HepG2 (cell line): ENCODE results near the gene ACOXL. TPM values are rescaled to one million over a fixed set of nuclear protein-coding genes. Genes with fewer than 3 reads are reported as not detected.

Experiments
- ATAC-seq: fragments of 200-7000 bp; cut with Tn5 transposase; 3 replicates; pipeline ENCODE4 v1.9.1; 2020; ENCODE audit warnings: mild to moderate bottlenecking, moderate library complexity
- BruUV-seq: library from RNA; stranded (reverse); fragments of 400-500 nt; replicated peaks from 2 replicates; lab custom pipeline; 2021; lab: Mats Ljungman, UMichigan
- CTCF ChIA-PET: fragments of 300-600 bp; formaldehyde crosslinking; extraction: SDS; loops from one replicate; lab custom pipeline; 2021; ENCODE audit warnings: low total read pairs, inconsistent platforms, low intra/inter-chr PET ratio; lab: Yijun Ruan, JAX
- POLR2A ChIA-PET: fragments of 350-600 bp; sonication (Branson Sonifier 250); formaldehyde crosslinking; loops from one replicate; lab custom pipeline; 2020; ENCODE audit warnings: antibody characterized with exemption, inconsistent platforms; lab: Yijun Ruan, JAX
- DNase-seq: peaks from one replicate; pipeline ENCODE4 v3.0.0-alpha.2; 2015; ENCODE audit warnings: low spot score
- FAIRE-seq: peaks from 3 replicates; lab custom pipeline; 2011; peaks lifted over from hg19 to GRCh38; lab: Jason Lieb, UNC
- H2AFZ ChIP-seq: one replicate; pipeline ENCODE4 v1.6.1; 2011; ENCODE audit warnings: low read length, inconsistent platforms
- H3K27ac ChIP-seq: fragments of 300-600 bp; 3 replicates; pipeline ENCODE4 v1.8.0; 2011; ENCODE audit warnings: mixed run types, mild to moderate bottlenecking, mixed read lengths, low read length, inconsistent platforms; ENCODE audit not compliant: insufficient read depth; ENCODE audit errors: extremely low read length
- H3K27me3 ChIP-seq, 2 experiments: fragments of 200-600 bp in 1 of 2; 2 replicates in 1 of 2; 3 replicates in 1 of 2; pipeline versions ENCODE4 v1.6.0 to v1.8.0; 2011; ENCODE audit warnings: low read length in 2 of 2, mild to moderate bottlenecking in 2 of 2, moderate library complexity in 2 of 2, inconsistent platforms in 1 of 2; ENCODE audit not compliant: insufficient read depth in 2 of 2, control insufficient read depth in 1 of 2
- H3K36me3 ChIP-seq, 2 experiments: fragments of 200-600 bp in 1 of 2; replicated peaks in 1 of 2; 2 replicates in 1 of 2; 3 replicates in 1 of 2; pipeline versions ENCODE4 v1.5.1 to v1.8.0; 2011; ENCODE audit warnings: low read length in 2 of 2, inconsistent platforms in 1 of 2; ENCODE audit not compliant: insufficient read depth in 2 of 2, control insufficient read depth in 1 of 2
- H3K4me1 ChIP-seq: 2 replicates; pipeline ENCODE4 v1.5.1; 2012; ENCODE audit warnings: low read length, inconsistent platforms; ENCODE audit not compliant: insufficient read depth
- H3K4me2 ChIP-seq: 2 replicates; pipeline ENCODE4 v1.6.0; 2011; ENCODE audit warnings: low read depth, low read length, inconsistent platforms
- H3K4me3 ChIP-seq, 3 experiments: fragments of 200-600 bp in 1 of 3; sonication (generic), shearing (Covaris generic) in 1 of 3; replicated peaks in 1 of 3; 2 replicates each; pipeline ENCODE4 v1.5.1; 2011 to 2016; ENCODE audit warnings: low read length in 3 of 3, inconsistent platforms in 2 of 3, low read depth in 2 of 3, mild to moderate bottlenecking in 2 of 3, control low read depth in 1 of 3, mixed read lengths in 1 of 3; ENCODE audit not compliant: insufficient read depth in 1 of 3
- H3K79me2 ChIP-seq: one replicate; pipeline ENCODE4 v1.6.1; 2011; ENCODE audit warnings: low read length, inconsistent platforms; ENCODE audit not compliant: insufficient read depth
- H3K9ac ChIP-seq: 2 replicates; pipeline ENCODE4 v1.6.0; 2011; ENCODE audit warnings: mild to moderate bottlenecking, low read depth, low read length, inconsistent platforms; ENCODE audit not compliant: insufficient read depth
- H3K9me3 ChIP-seq: 2 replicates; pipeline ENCODE4 v1.5.1; 2012; ENCODE audit warnings: mild to moderate bottlenecking, low read length
- H4K20me1 ChIP-seq: 2 replicates; pipeline ENCODE4 v1.6.0; 2011; ENCODE audit warnings: inconsistent platforms, mild to moderate bottlenecking, low read length, moderate library complexity; ENCODE audit not compliant: insufficient read depth
- FLYWCH1 ChIP-seq: sonication (generic); formaldehyde crosslinking; IDR thresholded peaks from 2 replicates; pipeline ENCODE4 v1.8.1; 2023; ENCODE audit warnings: mild to moderate bottlenecking, missing genetic modification reagents
- FOXP4 ChIP-seq: sonication (generic); formaldehyde crosslinking; IDR thresholded peaks from 2 replicates; pipeline ENCODE4 v1.4.0; 2020; ENCODE audit warnings: missing genetic modification reagents
- JARID2 ChIP-seq: sonication (generic); formaldehyde crosslinking; IDR thresholded peaks from 2 replicates; pipeline ENCODE4 v1.8.1; 2023; ENCODE audit warnings: missing genetic modification reagents, inconsistent platforms; ENCODE audit not compliant: insufficient replicate concordance
- MBD4 ChIP-seq: IDR thresholded peaks from 2 replicates; pipeline ENCODE4 v1.6.1; 2012; ENCODE audit warnings: low read length, inconsistent platforms, borderline replicate concordance
- MNT ChIP-seq: fragments of 450-650 bp; IDR thresholded peaks from 2 replicates; pipeline ENCODE4 v1.6.1; 2016
- ZFAT ChIP-seq: sonication (generic); formaldehyde crosslinking; conservative IDR thresholded peaks from 2 replicates; pipeline ENCODE4 v1.8.1; 2023; ENCODE audit warnings: missing genetic modification reagents, inconsistent platforms
- ZNF12 ChIP-seq: sonication (generic); formaldehyde crosslinking; IDR thresholded peaks from 2 replicates; pipeline ENCODE4 v1.5.0; 2020; ENCODE audit warnings: missing genetic modification reagents
- ZNF33B ChIP-seq: sonication (generic); formaldehyde crosslinking; IDR thresholded peaks from 2 replicates; pipeline ENCODE4 v1.5.1; 2020; ENCODE audit warnings: mild to moderate bottlenecking, missing genetic modification reagents
- ZNF460 ChIP-seq: sonication (generic); formaldehyde crosslinking; IDR thresholded peaks from 2 replicates; pipeline ENCODE4 v1.5.1; 2020; ENCODE audit warnings: missing genetic modification reagents, mild to moderate bottlenecking, borderline replicate concordance
- WGBS: methylation state at CpG from one replicate; pipeline ENCODE4 v1.1.6; 2017; ENCODE audit warnings: low lambda C conversion rate; 5-methylcytosine and 5-hydroxymethylcytosine counted together
- in situ Hi-C: cut with HindIII; loops from 2 replicates; pipeline ENCODE4 v1.10.0; 2017; ENCODE audit warnings: low pct_unique_long_range_greater_than_20kb; ENCODE audit not compliant: extremely low pct_ligation_motif_present
- intact Hi-C: fragments of 100-400 bp; cut with micrococcal nuclease; formaldehyde crosslinking; loops from one replicate; pipeline ENCODE4 v1.10.0; 2022; ENCODE audit not compliant: unreplicated experiment
- polyA plus RNA-seq, 8 experiments: library from polyadenylated mRNA; depleted of rRNA in 3 of 8; stranded (reverse) in 7 of 8; unstranded in 1 of 8; fragments of >200 nt; fragmentation: Illumina TruSeq in 4 of 8; extraction: Trizol in 4 of 8; gene quantifications; 2 replicates each; pipeline versions ENCODE4 v1.2.1 to v1.2.3, GENCODE V29; 2011 to 2016; ENCODE audit warnings: low read depth in 4 of 8, missing spikeins in 1 of 8, mixed read lengths in 1 of 8; ENCODE audit not compliant: insufficient read depth in 1 of 8
- total RNA-seq, 5 experiments: library from RNA; depleted of rRNA; stranded (reverse); fragments of >200 nt; fragmentation: Illumina TruSeq; extraction: Trizol; gene quantifications; 2 replicates each; pipeline ENCODE4 v1.2.3, GENCODE V29; 2016; ENCODE audit warnings: low read depth in 1 of 5

The ACOXL gene
- total and polyA plus RNA-seq, 2 of the 13 experiments (the other 11 are each of a cell fraction or from before 2014, with no cell fraction given) = not detected

- Histone ChIP-seq H3K4me2 (no peak overlapping the region), H3K27ac (no peak overlapping the region), H3K9me3 (no peaks in the 10 kb centered on the region), H3K79me2 (no peaks in the 10 kb centered on the region), H2AFZ (no peak overlapping the region), H3K4me1 (no peaks in the 10 kb centered on the region), H3K36me3 (no peaks in the 10 kb centered on the region), H3K27me3 (peaks cover 2 to 25% of the 10 kb centered on the region in 2 experiments; a peak in 1 of 5 replicates), H4K20me1 (no peaks in the 10 kb centered on the region), H3K4me3 (no peak overlapping the region), H3K9ac (no peak overlapping the region)
- BruUV-seq = no TSS peak
- in situ Hi-C loops (loop anchor here (25.0 kb wide), 1 partner anchor 871 kb away; no protein-coding TSS in a partner anchor), intact Hi-C loops (no loop called here)
- no peak for DNase-seq
- no peak for ATAC-seq
- TF ChIP-seq MNT (0 out of 2 replicates have a peak, but pooled peaks have one; percentile 57), ZNF460 (CRISPR knock-in tag) (no peak)
- FAIRE-seq = no peak
- ChIA-PET POLR2A (no interaction called here), CTCF (no interaction called here)
- WGBS = 3% methylated on average over 10 of the region's 12 CpGs
Observed at GRCh38 chr2:110816404-110817365, 84.3 kb downstream of the ACOXL start.

- H4K20me1 ChIP-seq = no peaks in the 10 kb centered on the region
- POLR2A ChIA-PET = no interaction called here
- no peaks in the 10 kb centered on the region for H3K9me3 ChIP-seq
- peaks cover 0 to 22% of the 10 kb centered on the region in 2 experiments; a peak in 1 of 5 replicates for H3K27me3 ChIP-seq
- peak; percentile 44; the same call in 2 of the 3 replicates for ATAC-seq
- in situ Hi-C loops = loop anchor here (25.0 kb wide), 1 partner anchor 868 kb away; no protein-coding TSS in a partner anchor
- no peak overlapping the region for H3K27ac ChIP-seq
- intact Hi-C loops = no loop called here
- no peak overlapping the region for H3K4me2 ChIP-seq
- H2AFZ ChIP-seq = no peak overlapping the region
- CTCF ChIA-PET = no interaction called here
- no peaks in the 10 kb centered on the region for H3K36me3 ChIP-seq
- H3K9ac ChIP-seq = no peak overlapping the region
- no peaks in the 10 kb centered on the region for H3K79me2 ChIP-seq
- H3K4me3 ChIP-seq = no peak overlapping the region
- WGBS = 26% methylated on average over 8 of the region's 8 CpGs
- FAIRE-seq = peak; percentile 15
- BruUV-seq = no TSS peak
- no peaks in the 10 kb centered on the region for H3K4me1 ChIP-seq
- DNase-seq = no peak
- TF ChIP-seq ZNF12 (CRISPR knock-in tag) (no peak), JARID2 (no peak), FLYWCH1 (CRISPR knock-in tag) (no peak), FOXP4 (CRISPR knock-in tag) (no peak), ZNF33B (CRISPR knock-in tag) (no peak), MBD4 (no peak), ZFAT (CRISPR knock-in tag) (no peak)
Observed at GRCh38 chr2:110818767-110819481, 86.6 kb downstream of the ACOXL start.
